ENCODE results near the gene DRG1. TPM values are rescaled to one million over a fixed set of nuclear protein-coding genes. Genes with fewer than 3 reads are reported as not detected.

The DRG1 gene
- 75.4 and 92.8 TPM in 2 replicates for total RNA-seq

- no peak for TF ChIP-seq CTCF (IDR thresholded peaks at IDR 0.05; ENCODE audit: insufficient read depth, low read depth, low read length)
- peak; percentile 96 for DNase-seq (ENCODE audit: low read depth)
- peak within 1 kb of the TSS; percentile 93 for H3K4me3 ChIP-seq (ENCODE audit: low read depth, low read length)
These were observed at the start of gene DRG1 for GRCh38 chr22:31399211-31400022. DRG1 (plus strand) TSS chr22:31399604; CDS start chr22:31399684, 80 bp downstream.

- no peak for TF ChIP-seq CTCF (IDR thresholded peaks at IDR 0.05; ENCODE audit: insufficient read depth, low read depth, low read length)
- DNase-seq (ENCODE audit: low read depth) = no peak
- H3K4me3 ChIP-seq (ENCODE audit: low read depth, low read length) = no peak overlapping the region
These were observed 49.4 kb upstream of the DRG1 start for GRCh38 chr22:31349960-31350359.

GRCh38 chr22:31350410-31350863 is 49.0 kb upstream of the DRG1 start:
- H3K4me3 ChIP-seq (ENCODE audit: low read depth, low read length) = no peak overlapping the region
- no peak for TF ChIP-seq CTCF (IDR thresholded peaks at IDR 0.05; ENCODE audit: insufficient read depth, low read depth, low read length)
- peak; percentile 34 for DNase-seq (ENCODE audit: low read depth)

GRCh38 chr22:31354515-31354914 is 44.9 kb upstream of the DRG1 start:
- DNase-seq (ENCODE audit: low read depth) = no peak
- no peak for TF ChIP-seq CTCF (IDR thresholded peaks at IDR 0.05; ENCODE audit: insufficient read depth, low read depth, low read length)
- no peak overlapping the region for H3K4me3 ChIP-seq (ENCODE audit: low read depth, low read length)

- no peak for TF ChIP-seq CTCF (IDR thresholded peaks at IDR 0.05; ENCODE audit: insufficient read depth, low read depth, low read length)
- H3K4me3 ChIP-seq (ENCODE audit: low read depth, low read length) = no peak overlapping the region
- DNase-seq (ENCODE audit: low read depth) = no peak
These were observed 39.4 kb upstream of the DRG1 start for GRCh38 chr22:31360029-31360428.

GRCh38 chr22:31361743-31362142 is 37.7 kb upstream of the DRG1 start:
- no peak for DNase-seq (ENCODE audit: low read depth)
- TF ChIP-seq CTCF (IDR thresholded peaks at IDR 0.05; ENCODE audit: insufficient read depth, low read depth, low read length) = no peak
- H3K4me3 ChIP-seq (ENCODE audit: low read depth, low read length) = no peak overlapping the region
